LNCAP (cell line): ENCODE results near the gene MMP15.

ENCODE experiments used
- CTCF ChIP-seq: fragments of 450-650 bp; IDR thresholded peaks from 2 replicates; pipeline ENCODE4 v1.5.1; 2017; ENCODE audit warnings: mild to moderate bottlenecking

The MMP15 gene

GRCh38 chr16:57985204-57986181 lies 40.1 kb upstream of the MMP15 start:
- TF ChIP-seq CTCF, result no peak

DNA sequence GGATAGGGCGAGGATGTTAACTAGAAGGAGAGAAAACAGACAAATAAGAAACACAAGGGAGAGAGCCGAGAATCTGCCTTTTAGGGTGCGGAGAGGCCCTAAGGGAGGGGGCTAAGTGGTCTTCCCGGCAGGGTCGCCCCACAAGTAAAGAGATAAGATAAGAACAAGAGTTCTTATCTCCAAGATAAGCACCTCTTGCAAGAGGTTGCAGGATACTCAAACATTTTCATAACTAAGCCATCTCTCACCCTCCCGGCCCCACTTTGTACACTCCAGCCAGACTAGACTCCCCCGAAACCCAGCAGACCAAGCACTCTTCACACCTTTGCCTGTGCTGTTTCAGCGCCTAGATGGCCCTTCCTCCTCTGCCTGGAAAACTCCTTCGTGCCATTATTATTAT lies 39.4 kb upstream of the MMP15 start:
- TF ChIP-seq CTCF, result no peak

- TF ChIP-seq CTCF, result no peak
These were observed 37.9 kb upstream of the MMP15 start for GRCh38 chr16:57987441-57988177.

- TF ChIP-seq CTCF, result no peak
These were observed 36.6 kb upstream of the MMP15 start for GRCh38 chr16:57988929-57989328.

- TF ChIP-seq CTCF, result no peak
These were observed 33.9 kb upstream of the MMP15 start for GRCh38 chr16:57991551-57992059.

GRCh38 chr16:57992084-57992483 lies 33.5 kb upstream of the MMP15 start:
- no peak for TF ChIP-seq CTCF

- TF ChIP-seq CTCF, result no peak
These were observed 32.1 kb upstream of the MMP15 start for GRCh38 chr16:57993438-57993837.
